HG02798 (cell line): ENCODE measurements around the gene HLA-C.
A peak's percentile ranks its signal among the peaks of the same experiment; 100 is the strongest.
"Not testable (repeated sequence)": the region's sequence is repeated elsewhere in the genome, so short reads cannot be mapped to it uniquely, and the experiment has no call there.

Source experiments
- ATAC-seq: cut with Tn5 transposase; IDR thresholded peaks from one replicate; pipeline ENCODE4 v1.9.1; 2021; ENCODE audit warnings: mild to moderate bottlenecking; ENCODE audit not compliant: unreplicated experiment, poor library complexity

HLA-C gene

GRCh38 chr6:31272436-31272835 lies 544 bp upstream of the HLA-C start:
- peak; percentile 11 for ATAC-seq

GRCh38 chr6:31270788-31271640 lies 878 bp downstream of the HLA-C start:
- ATAC-seq = peak; percentile 45

GRCh38 chr6:31268836-31269235 lies 3.1 kb downstream of the HLA-C start:
- no peak for ATAC-seq

GRCh38 chr6:31268369-31268765 lies 3.5 kb downstream of the HLA-C start:
- no peak for ATAC-seq

- ATAC-seq = no peak
Observed at GRCh38 chr6:31267651-31268368, 4.1 kb downstream of the HLA-C start.

- no peak for ATAC-seq
Observed at GRCh38 chr6:31266567-31267360, 5.1 kb downstream of the HLA-C start.

- no peak for ATAC-seq
Observed at GRCh38 chr6:31265926-31266325, 6.0 kb downstream of the HLA-C start.

GRCh38 chr6:31263346-31263933 lies 8.5 kb downstream of the HLA-C start:
- ATAC-seq = not testable (repeated sequence)

- ATAC-seq = not testable (repeated sequence)
Observed at GRCh38 chr6:31259995-31260394, 11.9 kb downstream of the HLA-C start.

- no peak for ATAC-seq
Observed at GRCh38 chr6:31252625-31253024, 19.3 kb downstream of the HLA-C start.

- ATAC-seq = no peak
Observed at GRCh38 chr6:31251261-31251660, 20.6 kb downstream of the HLA-C start.

GRCh38 chr6:31249184-31249583 lies 22.7 kb downstream of the HLA-C start:
- no peak for ATAC-seq

GRCh38 chr6:31247813-31248212 lies 24.1 kb downstream of the HLA-C start:
- no peak for ATAC-seq

- no peak for ATAC-seq
Observed at GRCh38 chr6:31246051-31246521, 25.8 kb downstream of the HLA-C start.

- ATAC-seq = no peak
Observed at GRCh38 chr6:31243508-31243907, 28.4 kb downstream of the HLA-C start.

GRCh38 chr6:31239854-31240253 lies 32.0 kb downstream of the HLA-C start:
- no peak for ATAC-seq

- ATAC-seq = not testable (repeated sequence)
Observed at GRCh38 chr6:31234101-31234500, 37.8 kb downstream of the HLA-C start.

GRCh38 chr6:31228476-31228875 lies 43.4 kb downstream of the HLA-C start:
- no peak for ATAC-seq

GRCh38 chr6:31227143-31227542 lies 44.7 kb downstream of the HLA-C start:
- ATAC-seq = no peak

- ATAC-seq = no peak
Observed at GRCh38 chr6:31225735-31226134, 46.2 kb downstream of the HLA-C start.
